A673 (cell line): ENCODE measurements around the gene ZNF83.

Source experiments
- EZH2 ChIP-seq: fragments of 200-600 bp; sonication (generic); IDR thresholded peaks from 2 replicates; pipeline ENCODE4 v1.6.1; 2017; ENCODE audit warnings: borderline replicate concordance, low read depth, mild to moderate bottlenecking, mixed read lengths, antibody characterized with exemption, low read length; ENCODE audit not compliant: poor library complexity, severe bottlenecking
- TF ChIP-seq, protein P1 (sequence below): fragments of 300-800, 200-600 bp; sonication (generic); conservative IDR thresholded peaks from 2 replicates; pipeline ENCODE4 v1.5.1; 2017; ENCODE audit warnings: low read depth, mild to moderate bottlenecking, antibody characterized with exemption, low read length, moderate library complexity, mixed read lengths

DNA sequence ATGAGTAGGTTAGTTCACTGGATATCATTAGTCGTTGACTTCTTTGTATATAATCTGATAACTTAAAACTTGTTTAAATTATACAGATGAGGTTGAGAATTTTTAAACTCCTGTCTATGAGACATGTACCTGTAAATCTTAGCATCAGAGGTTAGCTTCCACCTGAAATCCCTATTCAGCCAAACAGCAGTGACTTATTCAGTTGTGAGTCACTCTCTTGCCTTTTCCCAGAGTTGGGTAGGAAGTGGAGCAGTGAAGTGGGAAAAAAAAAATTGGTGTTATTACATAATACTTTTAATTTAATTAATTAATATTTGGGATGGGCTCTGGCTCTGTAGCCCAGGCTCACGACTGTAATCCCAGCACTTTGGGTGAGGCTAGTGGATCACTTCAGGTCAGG, 35.2 kb downstream of the ZNF83 start:
- TF ChIP-seq, protein P1, sequence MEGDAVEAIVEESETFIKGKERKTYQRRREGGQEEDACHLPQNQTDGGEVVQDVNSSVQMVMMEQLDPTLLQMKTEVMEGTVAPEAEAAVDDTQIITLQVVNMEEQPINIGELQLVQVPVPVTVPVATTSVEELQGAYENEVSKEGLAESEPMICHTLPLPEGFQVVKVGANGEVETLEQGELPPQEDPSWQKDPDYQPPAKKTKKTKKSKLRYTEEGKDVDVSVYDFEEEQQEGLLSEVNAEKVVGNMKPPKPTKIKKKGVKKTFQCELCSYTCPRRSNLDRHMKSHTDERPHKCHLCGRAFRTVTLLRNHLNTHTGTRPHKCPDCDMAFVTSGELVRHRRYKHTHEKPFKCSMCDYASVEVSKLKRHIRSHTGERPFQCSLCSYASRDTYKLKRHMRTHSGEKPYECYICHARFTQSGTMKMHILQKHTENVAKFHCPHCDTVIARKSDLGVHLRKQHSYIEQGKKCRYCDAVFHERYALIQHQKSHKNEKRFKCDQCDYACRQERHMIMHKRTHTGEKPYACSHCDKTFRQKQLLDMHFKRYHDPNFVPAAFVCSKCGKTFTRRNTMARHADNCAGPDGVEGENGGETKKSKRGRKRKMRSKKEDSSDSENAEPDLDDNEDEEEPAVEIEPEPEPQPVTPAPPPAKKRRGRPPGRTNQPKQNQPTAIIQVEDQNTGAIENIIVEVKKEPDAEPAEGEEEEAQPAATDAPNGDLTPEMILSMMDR, result no peak
- no peak for TF ChIP-seq EZH2
